Measurements from ENCODE around the gene NAV2.

NAV2 gene

GRCh38 chr11:19846654-19847305 lies 134.1 kb downstream of the NAV2 start:
- in situ Hi-C loops (cut with MboI; ENCODE audit: low pct_unique_long_range_greater_than_20kb, low sequenced_read_pairs, unreplicated experiment): no loop called here
- DNase-seq (ENCODE audit: low spot score): no peak
- TF ChIP-seq CTCF (IDR thresholded peaks at IDR 0.05; ENCODE audit: extremely low read depth, insufficient read depth, missing control alignments): no peak

DNA sequence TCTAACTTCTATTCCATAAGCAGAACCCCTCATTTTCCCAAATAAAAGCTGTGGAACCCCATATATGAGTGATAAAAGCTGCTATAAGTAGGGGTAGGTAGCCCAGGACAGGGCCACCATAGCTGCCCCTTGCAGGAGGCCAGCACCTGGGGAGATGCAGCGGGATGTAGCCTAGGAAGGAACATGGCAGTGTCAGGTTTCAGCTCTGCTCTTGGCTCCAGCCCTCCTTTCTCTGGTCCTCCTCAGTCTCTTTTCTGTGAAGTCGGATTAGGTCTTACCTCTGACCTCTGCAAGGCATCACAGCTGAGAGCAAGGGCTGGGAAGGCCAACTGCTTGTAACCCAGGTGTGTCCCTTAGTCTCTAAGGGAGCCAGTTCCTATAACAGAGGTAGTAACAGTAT lies 135.6 kb downstream of the NAV2 start:
- TF ChIP-seq CTCF (IDR thresholded peaks at IDR 0.05; ENCODE audit: extremely low read depth, insufficient read depth, missing control alignments): no peak
- in situ Hi-C loops (cut with MboI; ENCODE audit: low pct_unique_long_range_greater_than_20kb, low sequenced_read_pairs, unreplicated experiment): no loop called here
- no peak for DNase-seq (ENCODE audit: low spot score)

GRCh38 chr11:19849107-19849789 lies 136.6 kb downstream of the NAV2 start:
- no peak for TF ChIP-seq CTCF (IDR thresholded peaks at IDR 0.05; ENCODE audit: extremely low read depth, insufficient read depth, missing control alignments)
- DNase-seq (ENCODE audit: low spot score): no peak

GRCh38 chr11:19849947-19850593 lies 137.4 kb downstream of the NAV2 start:
- TF ChIP-seq CTCF (IDR thresholded peaks at IDR 0.05; ENCODE audit: extremely low read depth, insufficient read depth, missing control alignments): no peak
- in situ Hi-C loops (cut with MboI; ENCODE audit: low pct_unique_long_range_greater_than_20kb, low sequenced_read_pairs, unreplicated experiment): no loop called here
- no peak for DNase-seq (ENCODE audit: low spot score)

More at GRCh38 chr11:19849107-19849789, 136.6 kb downstream of the NAV2 start:
- in situ Hi-C loops (cut with MboI; ENCODE audit: low pct_unique_long_range_greater_than_20kb, low sequenced_read_pairs, unreplicated experiment): no loop called here

DNA sequence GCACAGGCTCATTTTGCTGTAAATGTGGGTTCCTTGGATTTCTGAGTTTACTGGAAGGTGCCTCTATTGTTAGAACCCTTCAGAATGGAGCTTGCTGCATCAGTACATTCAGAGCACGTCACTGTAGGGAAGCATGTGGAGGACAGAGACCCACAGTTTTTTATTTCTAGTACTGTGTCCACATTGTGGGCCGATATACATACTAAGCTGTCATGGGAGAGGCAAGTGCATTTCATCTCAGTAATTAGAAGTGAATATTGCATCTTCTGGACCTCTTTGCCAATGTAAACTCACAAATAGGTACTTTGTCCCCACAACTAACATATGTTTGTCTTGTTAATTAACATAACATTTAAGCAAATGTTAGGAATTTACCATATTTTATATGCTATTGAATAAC lies 139.7 kb downstream of the NAV2 start:
- no peak for DNase-seq (ENCODE audit: low spot score)
- TF ChIP-seq CTCF (IDR thresholded peaks at IDR 0.05; ENCODE audit: extremely low read depth, insufficient read depth, missing control alignments): no peak
- in situ Hi-C loops (cut with MboI; ENCODE audit: low pct_unique_long_range_greater_than_20kb, low sequenced_read_pairs, unreplicated experiment): no loop called here

GRCh38 chr11:19853016-19853415 lies 140.4 kb downstream of the NAV2 start:
- no peak for DNase-seq (ENCODE audit: low spot score)

More at GRCh38 chr11:19853016-19853415, 140.4 kb downstream of the NAV2 start:
- in situ Hi-C loops (cut with MboI; ENCODE audit: low pct_unique_long_range_greater_than_20kb, low sequenced_read_pairs, unreplicated experiment): no loop called here
- no peak for TF ChIP-seq CTCF (IDR thresholded peaks at IDR 0.05; ENCODE audit: extremely low read depth, insufficient read depth, missing control alignments)

Measured in GM13977 (cell line).